H1 (cell line): ENCODE measurements around the gene ARG2. TPM values are rescaled to one million over a fixed set of nuclear protein-coding genes. Genes with fewer than 3 reads are reported as not detected.

ENCODE experiments used
- ASH2L ChIP-seq: fragments of 200-600, 300-600 bp; sonication (generic); IDR thresholded peaks from one replicate; pipeline ENCODE4 v1.7.1; 2017; ENCODE audit warnings: low read length
- ATF2 ChIP-seq: IDR thresholded peaks from 2 replicates; pipeline ENCODE4 v1.6.1; 2012; ENCODE audit warnings: low read length, inconsistent platforms
- CEBPB ChIP-seq: IDR thresholded peaks from 2 replicates; pipeline ENCODE4 v1.6.1; 2012; ENCODE audit warnings: low read depth, low read length
- CTCF ChIP-seq, 3 experiments: IDR thresholded peaks; 1 replicate in 2 of 3; 2 replicates in 1 of 3; pipeline versions ENCODE4 v1.5.1 to v1.6.1; 2011; ENCODE audit warnings: low read length in 3 of 3, mild to moderate bottlenecking in 3 of 3, inconsistent platforms in 2 of 3, low read depth in 1 of 3, moderate library complexity in 1 of 3; ENCODE audit not compliant: insufficient read depth in 1 of 3; ENCODE audit errors: control extremely low read depth in 1 of 3
- EP300 ChIP-seq, 2 experiments: IDR thresholded peaks; 1 replicate in 1 of 2; 2 replicates in 1 of 2; pipeline ENCODE4 v1.6.1; 2011 to 2012; ENCODE audit warnings: low read depth in 2 of 2, low read length in 2 of 2, mild to moderate bottlenecking in 2 of 2, borderline replicate concordance in 1 of 2, inconsistent platforms in 1 of 2, moderate library complexity in 1 of 2
- JUND ChIP-seq: IDR thresholded peaks from 2 replicates; pipeline ENCODE4 v1.6.1; 2011; ENCODE audit warnings: mild to moderate bottlenecking, improper control_type of control experiment, low read length
- MAFK ChIP-seq: IDR thresholded peaks from 2 replicates; pipeline ENCODE4 v1.6.1; 2012; ENCODE audit warnings: low read depth, mild to moderate bottlenecking, improper control_type of control experiment, low read length
- POLR2A ChIP-seq, 2 experiments: IDR thresholded peaks; 1 replicate in 1 of 2; 2 replicates in 1 of 2; pipeline ENCODE4 v1.6.1; 2011; ENCODE audit warnings: low read depth in 2 of 2, low read length in 2 of 2, mild to moderate bottlenecking in 2 of 2; ENCODE audit errors: control extremely low read depth in 1 of 2
- RBBP5 ChIP-seq: IDR thresholded peaks from 2 replicates; pipeline ENCODE4 v1.7.1; 2012; ENCODE audit warnings: low read depth, mild to moderate bottlenecking, inconsistent platforms, low read length, moderate library complexity, borderline replicate concordance
- RFX5 ChIP-seq: IDR thresholded peaks from 2 replicates; pipeline ENCODE4 v1.6.1; 2011; ENCODE audit warnings: low read depth, low read length, improper control_type of control experiment, borderline replicate concordance
- RNF2 ChIP-seq: fragments of 200-900, 300-1000 bp; sonication (generic); IDR thresholded peaks from 2 replicates; pipeline ENCODE4 v1.7.1; 2016; ENCODE audit warnings: borderline replicate concordance, low read depth, mild to moderate bottlenecking, antibody characterized with exemption, low read length; ENCODE audit not compliant: poor library complexity, severe bottlenecking; ENCODE audit errors: missing control alignments
- SAP30 ChIP-seq: fragments of 300-600 bp; sonication (generic); IDR thresholded peaks from 2 replicates; pipeline ENCODE4 v1.7.1; 2012; ENCODE audit warnings: low read length, moderate library complexity, mild to moderate bottlenecking, inconsistent platforms; ENCODE audit not compliant: insufficient read depth, insufficient replicate concordance
- SIN3A ChIP-seq, 2 experiments: IDR thresholded peaks in 1 of 2; conservative IDR thresholded peaks in 1 of 2; 2 replicates each; pipeline ENCODE4 v1.6.1; 2011 to 2012; ENCODE audit warnings: low read length in 2 of 2, improper control_type of control experiment in 1 of 2, low read depth in 1 of 2, mild to moderate bottlenecking in 1 of 2
- TAF1 ChIP-seq: IDR thresholded peaks from 2 replicates; pipeline ENCODE4 v1.6.1; 2011; ENCODE audit warnings: mild to moderate bottlenecking, low read depth, low read length
- TAF7 ChIP-seq: optimal IDR thresholded peaks from 2 replicates; pipeline ENCODE3; 2011; ENCODE audit warnings: low read depth, mild to moderate bottlenecking, inconsistent platforms, low read length, moderate library complexity, borderline replicate concordance
- polyA plus RNA-seq, 7 experiments: library from polyadenylated mRNA; depleted of rRNA in 3 of 7; stranded (reverse) in 5 of 7; unstranded in 2 of 7; fragments of >200 nt in 5 of 7; fragments of 200-250 nt in 2 of 7; gene quantifications; 1 replicate in 5 of 7; 2 replicates in 1 of 7; 4 replicates in 1 of 7; pipeline versions ENCODE4 v1.2.1 to v1.2.3, GENCODE V29; 2011 to 2013; ENCODE audit warnings: missing spikeins in 2 of 7, mixed read lengths in 2 of 7
- total RNA-seq: library from RNA; stranded (reverse); fragmentation: NEBNext Ultra II Directional; extraction: Animal tissue kit (Norgen Biotek cat#: 25700); gene quantifications from 2 replicates; pipeline ENCODE4 v1.2.1, GENCODE V29; 2021

Gene ARG2
- total and polyA plus RNA-seq, 2 of the 8 experiments (the other 6 are each of a cell fraction or from before 2014, with no cell fraction given): 49.9 to 59.1 TPM

DNA sequence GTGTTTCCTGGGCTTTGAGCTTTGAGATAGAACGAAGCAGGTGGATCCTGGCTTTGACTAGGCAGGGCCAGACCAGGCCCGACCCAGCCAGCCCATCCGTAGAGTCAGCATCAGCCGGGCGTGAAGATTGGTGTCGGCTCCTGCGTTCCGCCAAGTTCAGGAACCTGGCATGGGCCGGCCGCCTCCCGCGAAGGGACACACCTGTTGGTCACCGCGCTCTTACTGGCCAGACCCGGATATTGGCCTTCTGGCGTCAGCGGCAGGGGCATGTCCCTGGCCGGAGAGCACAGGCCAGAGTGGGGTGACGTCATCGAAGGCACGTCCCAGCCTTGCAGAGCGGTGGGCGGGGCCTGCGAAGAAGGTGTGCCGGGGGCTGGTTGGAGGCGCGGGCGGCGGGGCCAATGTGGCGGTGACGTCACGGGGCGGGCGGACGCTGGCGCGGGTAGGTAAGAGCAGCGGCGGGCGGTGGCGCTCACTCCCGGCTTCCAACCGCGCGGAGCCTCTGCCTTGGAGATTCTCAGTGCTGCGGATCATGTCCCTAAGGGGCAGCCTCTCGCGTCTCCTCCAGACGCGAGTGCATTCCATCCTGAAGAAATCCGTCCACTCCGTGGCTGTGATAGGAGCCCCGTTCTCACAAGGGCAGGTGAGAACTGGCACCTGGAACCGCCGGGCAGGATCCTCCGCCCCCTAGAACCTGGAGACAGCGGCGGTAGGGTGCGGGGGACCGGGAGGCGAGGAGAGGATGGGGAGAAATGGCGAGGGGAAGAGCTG lies at the start of gene ARG2 (continued):
- TF ChIP-seq RNF2: no peak
- peak; percentile 29 for TF ChIP-seq TAF7
- TF ChIP-seq CEBPB: no peak
- TF ChIP-seq EP300 (IDR thresholded peaks at IDR 0.05; ENCODE audit: borderline replicate concordance in 1 of 2, low read depth in 2 of 2, low read length in 2 of 2): peak in 1 of 2 experiments; percentile 9; a peak in 1 of 3 replicates
- TF ChIP-seq SIN3A (conservative IDR thresholded peaks at IDR 0.05 in 1 of 2, IDR thresholded peaks at IDR 0.05 in 1 of 2; ENCODE audit: low read depth in 1 of 2, low read length in 2 of 2): peak; percentile 44 to 71; a peak in 2 of 4 replicates
- peak; percentile 83; the same call in 1 of the 2 replicates for TF ChIP-seq TAF1
- peak; percentile 77 to 81; a peak in 2 of 3 replicates for TF ChIP-seq POLR2A (IDR thresholded peaks at IDR 0.05; ENCODE audit: control extremely low read depth in 1 of 2, low read depth in 2 of 2, low read length in 2 of 2)
- peak; percentile 100 for TF ChIP-seq JUND
- no peak for TF ChIP-seq SAP30
- peak in 2 of 3 experiments; percentile 5 to 17; a peak in 2 of 4 replicates for TF ChIP-seq CTCF (IDR thresholded peaks at IDR 0.05; ENCODE audit: control extremely low read depth in 1 of 3, insufficient read depth in 1 of 3, low read depth in 1 of 3, low read length in 3 of 3)
- peak; percentile 94 for TF ChIP-seq ATF2
- TF ChIP-seq RFX5: peak; percentile 17; the same call in 1 of the 2 replicates
- TF ChIP-seq ASH2L: peak; percentile 78
- TF ChIP-seq MAFK: no peak
- TF ChIP-seq RBBP5: peak; percentile 76
